ENCODE data around the gene MIS12.

Gene MIS12

DNA sequence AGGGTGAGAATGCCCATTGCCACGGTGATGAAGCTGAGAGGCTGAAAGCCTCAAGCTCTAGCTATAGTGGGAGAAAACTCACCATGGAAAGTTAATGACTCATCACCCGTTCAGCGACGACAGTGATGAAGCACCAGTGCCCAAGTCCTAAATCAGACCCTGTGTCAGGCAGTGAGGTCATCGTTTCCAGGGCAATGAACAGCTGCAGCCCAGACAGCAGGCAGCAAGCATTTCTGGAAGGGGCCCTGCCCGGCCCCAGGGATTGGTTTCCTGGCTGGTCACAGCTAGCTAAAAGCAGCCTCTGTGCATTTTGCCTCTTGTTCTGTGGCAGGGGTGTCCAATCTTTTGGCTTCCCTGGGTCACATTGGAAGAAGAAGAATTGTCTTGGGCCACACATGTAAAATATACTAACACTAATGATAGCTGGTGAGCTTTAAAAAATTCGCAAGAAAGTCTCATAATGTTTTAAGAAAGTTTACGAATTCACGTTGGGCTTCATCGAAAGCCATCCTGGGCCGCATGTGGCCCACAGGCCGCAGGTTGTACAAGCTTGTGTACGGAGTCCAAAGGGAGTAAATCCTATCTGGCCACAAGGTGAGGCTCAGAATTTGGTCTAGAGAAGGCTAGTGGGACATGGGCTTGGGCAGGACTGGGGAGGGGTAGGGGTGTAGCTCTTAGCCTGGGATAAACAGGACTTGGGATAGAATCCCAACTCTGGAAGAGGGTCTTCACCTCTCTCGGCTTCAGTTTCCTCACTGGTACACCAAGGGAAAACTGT is 40.6 kb downstream of the MIS12 start:
- H3K4me2 ChIP-seq (ENCODE audit: low read depth, low read length, poor library complexity, severe bottlenecking) = peak overlapping the region; percentile 51
- no peaks in the 10 kb centered on the region for H3K79me2 ChIP-seq (ENCODE audit: insufficient read depth, low read length)
- no peak overlapping the region for H3K9ac ChIP-seq (ENCODE audit: low read depth, low read length, poor library complexity, severe bottlenecking)

DNA sequence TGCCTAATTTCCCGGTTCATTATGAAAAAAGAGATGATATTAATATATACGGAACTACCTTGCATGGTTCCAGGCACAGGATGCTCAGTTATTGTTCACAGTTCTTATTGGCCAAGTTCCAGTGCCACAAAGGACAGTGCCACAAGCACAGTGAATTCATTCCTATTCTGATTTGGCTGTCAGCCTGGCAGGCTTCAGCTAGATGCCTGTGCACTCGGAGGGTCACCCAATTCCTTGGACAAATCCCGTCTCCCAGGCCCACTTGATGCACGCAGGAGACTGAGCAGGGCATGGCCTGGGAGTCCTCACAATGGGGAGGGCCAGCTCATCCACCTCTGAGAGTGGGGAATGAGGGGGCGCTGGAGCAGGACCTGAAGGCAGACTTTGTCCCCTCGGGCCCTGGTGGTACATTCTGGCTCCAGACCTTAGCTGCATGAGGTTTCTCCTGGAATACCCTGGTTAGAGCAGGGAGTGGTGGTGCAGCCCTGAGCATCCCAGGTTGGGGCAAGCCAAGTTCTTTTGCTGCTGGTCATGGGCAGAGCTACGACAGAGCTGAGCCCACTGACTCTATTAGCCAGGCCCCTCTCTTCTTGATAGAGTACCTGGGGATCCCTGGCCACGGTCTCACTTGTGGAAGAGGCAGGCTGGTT is 41.4 kb downstream of the MIS12 start:
- no peaks in the 10 kb centered on the region for H3F3A ChIP-seq (ENCODE audit: low read depth)
- no peak for TF ChIP-seq EZH2phosphoT487 (IDR thresholded peaks at IDR 0.05; ENCODE audit: borderline replicate concordance)
- TF ChIP-seq, protein P1, sequence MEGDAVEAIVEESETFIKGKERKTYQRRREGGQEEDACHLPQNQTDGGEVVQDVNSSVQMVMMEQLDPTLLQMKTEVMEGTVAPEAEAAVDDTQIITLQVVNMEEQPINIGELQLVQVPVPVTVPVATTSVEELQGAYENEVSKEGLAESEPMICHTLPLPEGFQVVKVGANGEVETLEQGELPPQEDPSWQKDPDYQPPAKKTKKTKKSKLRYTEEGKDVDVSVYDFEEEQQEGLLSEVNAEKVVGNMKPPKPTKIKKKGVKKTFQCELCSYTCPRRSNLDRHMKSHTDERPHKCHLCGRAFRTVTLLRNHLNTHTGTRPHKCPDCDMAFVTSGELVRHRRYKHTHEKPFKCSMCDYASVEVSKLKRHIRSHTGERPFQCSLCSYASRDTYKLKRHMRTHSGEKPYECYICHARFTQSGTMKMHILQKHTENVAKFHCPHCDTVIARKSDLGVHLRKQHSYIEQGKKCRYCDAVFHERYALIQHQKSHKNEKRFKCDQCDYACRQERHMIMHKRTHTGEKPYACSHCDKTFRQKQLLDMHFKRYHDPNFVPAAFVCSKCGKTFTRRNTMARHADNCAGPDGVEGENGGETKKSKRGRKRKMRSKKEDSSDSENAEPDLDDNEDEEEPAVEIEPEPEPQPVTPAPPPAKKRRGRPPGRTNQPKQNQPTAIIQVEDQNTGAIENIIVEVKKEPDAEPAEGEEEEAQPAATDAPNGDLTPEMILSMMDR (conservative IDR thresholded peaks at IDR 0.05; ENCODE audit: low read length) = no peak
- H3K4me2 ChIP-seq (ENCODE audit: low read depth, low read length, poor library complexity, severe bottlenecking) = no peak overlapping the region
- no peaks in the 10 kb centered on the region for H3K79me2 ChIP-seq (ENCODE audit: insufficient read depth, low read length)
- no peak overlapping the region for H2AFZ ChIP-seq (ENCODE audit: low read length)
- no peak overlapping the region for H3K9ac ChIP-seq (ENCODE audit: low read depth, low read length, poor library complexity, severe bottlenecking)
- no peaks in the 10 kb centered on the region for H3K36me3 ChIP-seq (ENCODE audit: insufficient read depth, low read length)
- no peak overlapping the region for H3K4me3 ChIP-seq (ENCODE audit: low read length, poor library complexity, severe bottlenecking)
- H3K9me3 ChIP-seq (ENCODE audit: insufficient read depth, low read depth, low read length) = no peaks in the 10 kb centered on the region
- no peaks in the 10 kb centered on the region for H3K9me2 ChIP-seq (replicated peaks; ENCODE audit: low read depth, low read length)
- no peaks in the 10 kb centered on the region for H4K20me1 ChIP-seq (ENCODE audit: insufficient read depth, low read length, poor library complexity, severe bottlenecking)
- peaks cover 15% of the 10 kb centered on the region for H3K4me1 ChIP-seq (ENCODE audit: insufficient read depth, low read length, poor library complexity, severe bottlenecking)
- no peaks in the 10 kb centered on the region for H3K27me3 ChIP-seq (ENCODE audit: insufficient read depth, low read length, poor library complexity, severe bottlenecking)

More for the DNA sequence above, 40.6 kb downstream of the MIS12 start:
- TF ChIP-seq, protein P1 (conservative IDR thresholded peaks at IDR 0.05; ENCODE audit: low read length) = no peak
- no peak for TF ChIP-seq EZH2phosphoT487 (IDR thresholded peaks at IDR 0.05; ENCODE audit: borderline replicate concordance)
- Histone ChIP-seq H3K9me3 (ENCODE audit: insufficient read depth, low read depth, low read length) (no peaks in the 10 kb centered on the region), H4K20me1 (ENCODE audit: insufficient read depth, low read length, poor library complexity, severe bottlenecking) (no peaks in the 10 kb centered on the region), H3K36me3 (ENCODE audit: insufficient read depth, low read length) (no peaks in the 10 kb centered on the region), H2AFZ (ENCODE audit: low read length) (no peak overlapping the region), H3F3A (ENCODE audit: low read depth) (no peaks in the 10 kb centered on the region), H3K4me1 (ENCODE audit: insufficient read depth, low read length, poor library complexity, severe bottlenecking) (peaks cover 15% of the 10 kb centered on the region), H3K4me3 (ENCODE audit: low read length, poor library complexity, severe bottlenecking) (no peak overlapping the region), H3K9me2 (replicated peaks; ENCODE audit: low read depth, low read length) (no peaks in the 10 kb centered on the region), H3K27me3 (ENCODE audit: insufficient read depth, low read length, poor library complexity, severe bottlenecking) (no peaks in the 10 kb centered on the region)

DNA sequence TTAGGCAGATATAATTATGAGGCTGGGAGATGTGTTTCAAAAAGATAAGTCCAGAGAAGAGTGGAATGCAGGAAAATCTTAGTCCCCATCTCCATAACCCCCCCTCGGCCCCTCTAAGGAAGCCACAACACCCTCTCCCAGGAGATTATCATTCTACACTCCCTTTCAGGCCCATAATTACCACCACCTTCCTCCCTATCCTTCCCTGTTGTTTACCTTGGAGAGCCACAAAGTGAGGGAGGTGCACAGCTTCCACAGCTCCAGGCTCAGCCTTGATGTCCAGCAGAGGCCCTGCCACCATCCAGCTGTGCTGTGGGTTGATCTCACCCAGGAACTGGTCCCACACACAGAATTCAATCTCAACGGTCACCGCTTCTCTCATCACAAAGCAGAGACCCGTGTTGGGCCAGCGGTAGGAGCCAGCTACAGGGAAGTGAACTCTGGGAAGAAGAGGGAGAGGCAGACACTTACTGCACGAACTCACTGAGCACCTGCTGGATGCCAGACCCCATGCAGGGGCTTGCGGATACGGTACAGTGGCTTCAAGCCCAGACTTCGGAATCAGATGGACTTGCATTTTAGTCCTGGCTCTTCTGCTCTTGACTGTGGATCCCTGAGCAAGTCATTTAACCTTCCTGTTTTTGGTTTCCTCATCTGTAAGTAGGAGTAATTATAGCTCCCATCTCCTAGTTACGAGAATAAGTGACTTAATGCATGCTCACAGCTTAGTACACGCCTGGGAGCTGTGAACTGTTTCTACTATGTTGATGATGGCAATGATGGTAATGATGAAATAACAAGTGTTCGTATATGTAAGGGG is 44.1 kb downstream of the MIS12 start:
- H3K9me3 ChIP-seq (ENCODE audit: insufficient read depth, low read depth, low read length) = no peaks in the 10 kb centered on the region
- TF ChIP-seq, protein P1 (conservative IDR thresholded peaks at IDR 0.05; ENCODE audit: low read length) = no peak
- H3K9me2 ChIP-seq (replicated peaks; ENCODE audit: low read depth, low read length) = no peaks in the 10 kb centered on the region
- H4K20me1 ChIP-seq (ENCODE audit: insufficient read depth, low read length, poor library complexity, severe bottlenecking) = no peaks in the 10 kb centered on the region
- no peaks in the 10 kb centered on the region for H3K27me3 ChIP-seq (ENCODE audit: insufficient read depth, low read length, poor library complexity, severe bottlenecking)
- no peak overlapping the region for H3K4me3 ChIP-seq (ENCODE audit: low read length, poor library complexity, severe bottlenecking)
- H3K79me2 ChIP-seq (ENCODE audit: insufficient read depth, low read length) = no peaks in the 10 kb centered on the region
- H3F3A ChIP-seq (ENCODE audit: low read depth) = no peaks in the 10 kb centered on the region
- H3K4me1 ChIP-seq (ENCODE audit: insufficient read depth, low read length, poor library complexity, severe bottlenecking) = peaks cover 15% of the 10 kb centered on the region
- no peak overlapping the region for H2AFZ ChIP-seq (ENCODE audit: low read length)
- H3K9ac ChIP-seq (ENCODE audit: low read depth, low read length, poor library complexity, severe bottlenecking) = no peak overlapping the region
- H3K36me3 ChIP-seq (ENCODE audit: insufficient read depth, low read length) = no peaks in the 10 kb centered on the region
- H3K4me2 ChIP-seq (ENCODE audit: low read depth, low read length, poor library complexity, severe bottlenecking) = no peak overlapping the region

Measured in Loucy (cell line).